Measurements from ENCODE around the gene CA11. TPM values are rescaled to one million over a fixed set of nuclear protein-coding genes. Genes with fewer than 3 reads are reported as not detected.

CA11 gene
- total and polyA plus RNA-seq, 9 of the 15 experiments (the other 6 are each of a cell fraction or from before 2014, with no cell fraction given), result 2.9 to 19.9 (median 8.3) TPM

- TF ChIP-seq, protein P1, sequence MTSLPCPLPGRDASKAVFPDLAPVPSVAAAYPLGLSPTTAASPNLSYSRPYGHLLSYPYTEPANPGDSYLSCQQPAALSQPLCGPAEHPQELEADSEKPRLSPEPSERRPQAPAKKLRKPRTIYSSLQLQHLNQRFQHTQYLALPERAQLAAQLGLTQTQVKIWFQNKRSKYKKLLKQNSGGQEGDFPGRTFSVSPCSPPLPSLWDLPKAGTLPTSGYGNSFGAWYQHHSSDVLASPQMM (CRISPR knock-in tag; IDR thresholded peaks at IDR 0.05), result no peak
- TF ChIP-seq ZNF217 (CRISPR knock-in tag; IDR thresholded peaks at IDR 0.05), result no peak
- TF ChIP-seq PTTG1 (tag; IDR thresholded peaks at IDR 0.05; ENCODE audit: low read depth), result no peak
- TF ChIP-seq TAL1 (IDR thresholded peaks at IDR 0.05), result no peak
- no peak for TF ChIP-seq ZNF717 (CRISPR knock-in tag; IDR thresholded peaks at IDR 0.05)
- no peak for TF ChIP-seq SNRNP70 (optimal IDR thresholded peaks at IDR 0.05; ENCODE audit: low read depth, low read length)
- TF ChIP-seq CREBBP (IDR thresholded peaks at IDR 0.05; ENCODE audit: low read depth, low read length), result no peak
- no peak for TF ChIP-seq DIDO1 (tag; IDR thresholded peaks at IDR 0.05; ENCODE audit: low read depth)
- no peak for TF ChIP-seq NFIC (IDR thresholded peaks at IDR 0.05)
- TF ChIP-seq CBFB (CRISPR knock-in tag; IDR thresholded peaks at IDR 0.05), result peak; percentile 97
- no peak for TF ChIP-seq ZNF232 (CRISPR knock-in tag; IDR thresholded peaks at IDR 0.05)
- TF ChIP-seq BRCA1 (IDR thresholded peaks at IDR 0.05), result no peak
- TF ChIP-seq BRCA1 (CRISPR knock-in tag; IDR thresholded peaks at IDR 0.05), result no peak
- no peak for TF ChIP-seq BRD9 (IDR thresholded peaks at IDR 0.05; ENCODE audit: low read depth, partially characterized antibody)
- no peak for TF ChIP-seq ZNF253 (CRISPR knock-in tag; conservative IDR thresholded peaks at IDR 0.05)
- TF ChIP-seq SLC30A9 (CRISPR knock-in tag; IDR thresholded peaks at IDR 0.05), result no peak
- no peak for TF ChIP-seq POLR2G (IDR thresholded peaks at IDR 0.05; ENCODE audit: low read depth, low read length)
- TF ChIP-seq BCL6 (CRISPR knock-in tag; IDR thresholded peaks at IDR 0.05), result no peak
- no peak for TF ChIP-seq ZNF695 (CRISPR knock-in tag; IDR thresholded peaks at IDR 0.05)
- TF ChIP-seq PTBP1 (IDR thresholded peaks at IDR 0.05; ENCODE audit: low read depth, low read length), result no peak
- TF ChIP-seq NONO (IDR thresholded peaks at IDR 0.05; ENCODE audit: low read depth in 2 of 2, low read length in 1 of 2), result no peak
- TF ChIP-seq MAFF (IDR thresholded peaks at IDR 0.05; ENCODE audit: low read length), result no peak
- TF ChIP-seq NR1H2 (CRISPR knock-in tag; IDR thresholded peaks at IDR 0.05), result no peak
- TF ChIP-seq GABPA (tag; conservative IDR thresholded peaks at IDR 0.05; ENCODE audit: low read depth), result no peak
- peak in 1 of 2 experiments; percentile 66; a peak in 1 of 4 replicates for TF ChIP-seq RCOR1 (IDR thresholded peaks at IDR 0.05; ENCODE audit: borderline replicate concordance in 1 of 2, low read depth in 2 of 2, low read length in 2 of 2)
- TF ChIP-seq ZNF408 (CRISPR knock-in tag; IDR thresholded peaks at IDR 0.05; ENCODE audit: low read depth), result no peak
- no peak for TF ChIP-seq HIVEP1 (CRISPR knock-in tag; IDR thresholded peaks at IDR 0.05)
- TF ChIP-seq, protein P2, sequence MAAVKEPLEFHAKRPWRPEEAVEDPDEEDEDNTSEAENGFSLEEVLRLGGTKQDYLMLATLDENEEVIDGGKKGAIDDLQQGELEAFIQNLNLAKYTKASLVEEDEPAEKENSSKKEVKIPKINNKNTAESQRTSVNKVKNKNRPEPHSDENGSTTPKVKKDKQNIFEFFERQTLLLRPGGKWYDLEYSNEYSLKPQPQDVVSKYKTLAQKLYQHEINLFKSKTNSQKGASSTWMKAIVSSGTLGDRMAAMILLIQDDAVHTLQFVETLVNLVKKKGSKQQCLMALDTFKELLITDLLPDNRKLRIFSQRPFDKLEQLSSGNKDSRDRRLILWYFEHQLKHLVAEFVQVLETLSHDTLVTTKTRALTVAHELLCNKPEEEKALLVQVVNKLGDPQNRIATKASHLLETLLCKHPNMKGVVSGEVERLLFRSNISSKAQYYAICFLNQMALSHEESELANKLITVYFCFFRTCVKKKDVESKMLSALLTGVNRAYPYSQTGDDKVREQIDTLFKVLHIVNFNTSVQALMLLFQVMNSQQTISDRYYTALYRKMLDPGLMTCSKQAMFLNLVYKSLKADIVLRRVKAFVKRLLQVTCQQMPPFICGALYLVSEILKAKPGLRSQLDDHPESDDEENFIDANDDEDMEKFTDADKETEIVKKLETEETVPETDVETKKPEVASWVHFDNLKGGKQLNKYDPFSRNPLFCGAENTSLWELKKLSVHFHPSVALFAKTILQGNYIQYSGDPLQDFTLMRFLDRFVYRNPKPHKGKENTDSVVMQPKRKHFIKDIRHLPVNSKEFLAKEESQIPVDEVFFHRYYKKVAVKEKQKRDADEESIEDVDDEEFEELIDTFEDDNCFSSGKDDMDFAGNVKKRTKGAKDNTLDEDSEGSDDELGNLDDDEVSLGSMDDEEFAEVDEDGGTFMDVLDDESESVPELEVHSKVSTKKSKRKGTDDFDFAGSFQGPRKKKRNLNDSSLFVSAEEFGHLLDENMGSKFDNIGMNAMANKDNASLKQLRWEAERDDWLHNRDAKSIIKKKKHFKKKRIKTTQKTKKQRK (IDR thresholded peaks at IDR 0.05; ENCODE audit: borderline replicate concordance, low read depth, low read length), result no peak
- no peak for TF ChIP-seq FOXO4 (CRISPR knock-in tag; IDR thresholded peaks at IDR 0.05)
Observed at GRCh38 chr19:48681127-48681470, 35.1 kb upstream of the CA11 start (continued).

Measured in K562 (cell line).